HG02840 (cell line): Measurements from ENCODE around the gene DNAH14.
"Not testable (repeated sequence)": the region's sequence is repeated elsewhere in the genome, so short reads cannot be mapped to it uniquely, and the experiment has no call there.

Source experiments
- ATAC-seq: cut with Tn5 transposase; IDR thresholded peaks from one replicate; pipeline ENCODE4 v1.9.1; 2021; ENCODE audit warnings: mild to moderate bottlenecking, moderate library complexity, moderate number of reproducible peaks; ENCODE audit not compliant: unreplicated experiment, low FRiP score

The DNAH14 gene

GRCh38 chr1:225378880-225379279, 449.4 kb downstream of the DNAH14 start:
- ATAC-seq = no peak

- no peak for ATAC-seq
Measured at GRCh38 chr1:225380691-225381090, 451.2 kb downstream of the DNAH14 start.

GRCh38 chr1:225386860-225387259, 457.4 kb downstream of the DNAH14 start:
- not testable (repeated sequence) for ATAC-seq

GRCh38 chr1:225388372-225388771, 458.9 kb downstream of the DNAH14 start:
- no peak for ATAC-seq

GRCh38 chr1:225389843-225390242, 460.4 kb downstream of the DNAH14 start:
- no peak for ATAC-seq

- no peak for ATAC-seq
Measured at GRCh38 chr1:225396357-225396756, 466.9 kb downstream of the DNAH14 start.

GRCh38 chr1:225400968-225401367, 471.5 kb downstream of the DNAH14 start:
- no peak for ATAC-seq

- no peak for ATAC-seq
Measured at GRCh38 chr1:225406976-225407725, 477.7 kb downstream of the DNAH14 start.

- no peak for ATAC-seq
Measured at GRCh38 chr1:225407755-225408154, 478.3 kb downstream of the DNAH14 start.

GRCh38 chr1:225408249-225408648, 478.8 kb downstream of the DNAH14 start:
- ATAC-seq = no peak

- no peak for ATAC-seq
Measured at GRCh38 chr1:225409051-225409450, 479.6 kb downstream of the DNAH14 start.

- no peak for ATAC-seq
Measured at GRCh38 chr1:225410036-225410435, 480.6 kb downstream of the DNAH14 start.

- ATAC-seq = no peak
Measured at GRCh38 chr1:225412321-225412720, 482.8 kb downstream of the DNAH14 start.

- no peak for ATAC-seq
Measured at GRCh38 chr1:225412803-225413351, 483.4 kb downstream of the DNAH14 start.

GRCh38 chr1:225413708-225414375, 484.4 kb downstream of the DNAH14 start:
- no peak for ATAC-seq

- ATAC-seq = no peak
Measured at GRCh38 chr1:225415307-225415706, 485.8 kb downstream of the DNAH14 start.

- ATAC-seq = no peak
Measured at GRCh38 chr1:225415967-225416745, 486.7 kb downstream of the DNAH14 start.

GRCh38 chr1:225418059-225418458, 488.6 kb downstream of the DNAH14 start:
- ATAC-seq = no peak

- no peak for ATAC-seq
Measured at GRCh38 chr1:225418598-225418997, 489.1 kb downstream of the DNAH14 start.

- ATAC-seq = no peak
Measured at GRCh38 chr1:225422031-225422605, 492.6 kb downstream of the DNAH14 start.
